Fibroblast of pulmonary artery (primary cell): ENCODE data around the gene ARHGEF6.

Experiments
- DNase-seq: peaks from one replicate; pipeline ENCODE4 v3.0.0-alpha.2; 2010; ENCODE audit warnings: low read depth
- H3K4me3 ChIP-seq: replicated peaks from 2 replicates; pipeline ENCODE4 v1.5.1; 2011; ENCODE audit warnings: low read depth, mild to moderate bottlenecking, control low read depth, low read length, moderate library complexity
- CTCF ChIP-seq: IDR thresholded peaks from 2 replicates; pipeline ENCODE4 v1.5.1; 2011; ENCODE audit warnings: mild to moderate bottlenecking, control low read depth, low read length, inconsistent platforms; ENCODE audit errors: missing control alignments

ARHGEF6 gene

GRCh38 chrX:136714626-136715599 lies 65.8 kb downstream of the ARHGEF6 start:
- DNase-seq = no peak
- no peak overlapping the region for H3K4me3 ChIP-seq
- no peak for TF ChIP-seq CTCF

GRCh38 chrX:136712650-136713310 lies 68.0 kb downstream of the ARHGEF6 start:
- no peak for TF ChIP-seq CTCF
- DNase-seq = peak; percentile 8

GRCh38 chrX:136711147-136711546 lies 69.6 kb downstream of the ARHGEF6 start:
- peak; percentile 50 for DNase-seq
- no peak overlapping the region for H3K4me3 ChIP-seq
- TF ChIP-seq CTCF = peak; percentile 50

More at GRCh38 chrX:136712650-136713310, 68.0 kb downstream of the ARHGEF6 start:
- H3K4me3 ChIP-seq = no peak overlapping the region

- peak; percentile 50 for DNase-seq
- H3K4me3 ChIP-seq = no peak overlapping the region
- no peak for TF ChIP-seq CTCF
These were observed 70.3 kb downstream of the ARHGEF6 start for GRCh38 chrX:136710325-136710951.

- H3K4me3 ChIP-seq = no peak overlapping the region
- TF ChIP-seq CTCF = peak; percentile 52
- peak; percentile 23 for DNase-seq
These were observed 72.4 kb downstream of the ARHGEF6 start for GRCh38 chrX:136708348-136708747.

- DNase-seq = no peak
- no peak for TF ChIP-seq CTCF
- H3K4me3 ChIP-seq = no peak overlapping the region
These were observed 83.6 kb downstream of the ARHGEF6 start for GRCh38 chrX:136697156-136697555.
